Stimulated activated naive CD4-positive, alpha-beta T cell treated with Interleukin-2 at 50 U/mL for 16 hours (primary cell): ENCODE data around the gene NME9.
A peak's percentile ranks its signal among the peaks of the same experiment; 100 is the strongest.

Experiments used
- DNase-seq: peaks from one replicate; lab custom pipeline; 2025; lab: John Stamatoyannopoulos, UW

The NME9 gene

DNA sequence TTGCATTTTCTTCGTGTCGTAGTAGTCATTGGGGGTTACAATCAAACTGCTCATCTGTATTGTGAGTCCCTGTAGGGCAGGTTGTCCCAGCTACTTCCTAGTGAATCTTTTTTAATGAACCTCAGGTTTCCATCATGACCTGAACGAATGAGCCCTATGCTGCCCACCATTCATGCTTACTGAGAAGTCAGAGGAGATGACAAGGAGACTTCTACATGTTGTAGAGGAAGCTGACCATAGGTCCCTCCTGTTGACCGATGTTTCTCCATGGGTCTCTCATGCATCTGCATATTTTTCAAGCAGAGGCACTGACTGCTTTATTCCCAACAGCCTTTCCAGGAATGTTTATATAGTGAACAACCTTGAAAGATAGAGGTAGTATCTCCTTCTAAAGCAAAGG is 5.0 kb upstream of the NME9 start:
- no peak for DNase-seq

DNA sequence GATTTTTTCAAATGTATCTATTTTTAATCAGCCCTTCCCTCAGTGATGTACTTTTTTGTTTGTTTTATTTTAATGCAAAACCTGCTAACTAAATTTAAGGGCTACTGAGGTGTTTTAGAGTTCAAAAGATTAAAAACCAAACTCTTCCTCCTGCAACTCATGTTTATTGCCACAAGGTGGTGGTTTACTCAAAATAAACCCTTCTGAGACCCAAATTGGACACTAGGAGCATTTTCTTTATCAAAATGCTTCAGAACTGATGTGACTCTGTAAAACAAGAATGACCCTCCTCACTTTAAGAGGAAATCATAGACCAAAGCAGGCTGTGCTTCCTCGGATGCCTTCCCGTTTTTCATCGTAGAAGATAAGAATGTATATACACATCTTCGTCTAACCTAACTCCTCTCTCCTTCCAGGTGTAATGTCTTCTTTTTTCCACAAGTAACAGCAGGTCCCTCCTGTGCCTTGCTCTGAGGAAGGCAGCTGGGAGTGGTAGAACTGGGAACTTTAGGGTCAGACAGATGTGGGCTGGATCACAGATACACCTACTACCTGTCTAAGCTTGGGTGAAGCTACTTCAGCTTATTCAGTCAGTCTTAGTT is 2.9 kb upstream of the NME9 start:
- DNase-seq, result no peak

DNA sequence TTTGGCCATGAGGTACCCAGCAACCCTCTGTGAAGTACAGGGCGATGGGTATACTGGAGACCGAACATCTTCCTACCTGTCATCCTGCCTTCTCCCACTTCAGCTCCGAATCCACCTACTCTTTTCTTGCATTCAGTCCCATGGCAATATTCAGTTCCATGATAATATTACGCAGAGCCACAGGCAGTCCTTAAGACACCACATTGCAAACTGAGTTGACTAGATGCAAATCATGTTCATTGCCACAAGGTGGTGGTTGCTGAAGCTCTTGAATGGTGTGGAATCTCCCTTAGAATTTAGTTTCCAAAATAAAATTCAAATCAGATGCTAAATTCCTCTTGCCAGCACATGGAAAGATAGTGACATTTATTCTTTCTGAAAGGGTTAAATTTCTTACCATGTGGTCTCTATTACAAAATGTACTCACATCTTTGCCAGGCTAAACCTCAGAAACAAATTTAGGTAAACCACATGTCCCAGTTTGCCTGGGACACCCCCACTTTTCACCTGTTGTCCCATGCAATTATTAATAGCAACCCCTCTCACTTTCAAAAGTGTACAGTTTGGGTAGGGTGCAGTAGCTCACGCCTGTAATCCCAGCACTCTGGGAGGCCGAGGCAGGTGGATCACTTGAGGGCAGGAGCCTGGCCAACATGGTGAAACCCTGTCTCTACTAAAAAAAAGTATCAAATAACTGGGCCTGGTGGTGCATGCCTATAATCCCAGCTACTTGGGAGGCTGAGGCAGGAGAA is 1.7 kb upstream of the NME9 start:
- DNase-seq, result no peak

DNA sequence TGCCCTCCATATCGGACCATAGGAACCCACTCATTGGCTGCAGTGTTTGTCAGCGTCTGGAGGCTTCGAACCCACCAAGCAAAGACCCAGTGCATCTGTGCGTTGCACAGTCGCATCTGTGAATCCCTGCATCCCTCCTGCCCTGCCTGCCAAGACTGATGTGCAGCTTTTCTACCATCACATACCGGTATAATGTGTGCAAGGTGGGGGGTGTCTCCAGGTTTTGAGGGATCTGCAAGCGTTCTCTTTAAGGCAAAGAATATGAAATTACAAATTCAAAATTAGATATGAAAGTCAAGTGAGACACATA is 288 bp upstream of the NME9 start:
- DNase-seq, result no peak

DNA sequence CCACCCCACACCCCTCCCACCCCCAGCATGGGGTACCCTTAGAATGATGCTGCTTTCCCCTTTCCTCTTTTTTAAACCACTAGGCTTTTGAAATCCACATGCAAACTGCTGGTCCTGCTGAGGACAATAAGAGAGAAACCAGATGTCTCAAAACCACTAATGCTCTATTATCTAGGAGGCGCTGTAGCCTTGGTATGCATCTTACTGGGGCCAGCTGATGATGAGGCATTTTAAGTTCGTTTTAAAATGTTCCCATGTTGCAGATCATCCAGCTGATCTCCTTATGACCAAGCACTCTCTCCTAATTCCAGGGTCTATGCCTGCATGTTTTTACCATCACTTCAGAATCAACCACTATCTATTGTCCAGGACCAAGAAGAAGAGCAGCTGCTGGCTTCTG is 1.3 kb downstream of the NME9 start:
- no peak for DNase-seq

DNA sequence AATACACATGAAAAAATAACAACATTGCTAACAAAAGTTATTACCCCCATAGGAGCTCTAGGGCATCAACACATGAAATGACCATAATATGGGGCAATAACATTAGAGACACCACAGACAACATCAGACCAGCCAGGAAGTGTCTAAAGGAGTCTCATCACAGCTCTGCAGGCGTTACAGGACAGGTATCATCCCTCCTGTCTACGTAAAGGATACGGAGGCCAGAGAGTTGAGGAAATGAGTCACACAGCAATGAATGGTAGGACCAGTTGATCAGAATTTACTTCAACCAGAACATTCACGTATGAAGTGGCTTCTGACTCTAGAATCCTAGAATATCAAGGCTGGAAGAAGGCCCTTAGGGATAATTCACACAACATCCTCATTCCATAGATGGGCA is 1.8 kb downstream of the NME9 start:
- DNase-seq, result no peak

DNA sequence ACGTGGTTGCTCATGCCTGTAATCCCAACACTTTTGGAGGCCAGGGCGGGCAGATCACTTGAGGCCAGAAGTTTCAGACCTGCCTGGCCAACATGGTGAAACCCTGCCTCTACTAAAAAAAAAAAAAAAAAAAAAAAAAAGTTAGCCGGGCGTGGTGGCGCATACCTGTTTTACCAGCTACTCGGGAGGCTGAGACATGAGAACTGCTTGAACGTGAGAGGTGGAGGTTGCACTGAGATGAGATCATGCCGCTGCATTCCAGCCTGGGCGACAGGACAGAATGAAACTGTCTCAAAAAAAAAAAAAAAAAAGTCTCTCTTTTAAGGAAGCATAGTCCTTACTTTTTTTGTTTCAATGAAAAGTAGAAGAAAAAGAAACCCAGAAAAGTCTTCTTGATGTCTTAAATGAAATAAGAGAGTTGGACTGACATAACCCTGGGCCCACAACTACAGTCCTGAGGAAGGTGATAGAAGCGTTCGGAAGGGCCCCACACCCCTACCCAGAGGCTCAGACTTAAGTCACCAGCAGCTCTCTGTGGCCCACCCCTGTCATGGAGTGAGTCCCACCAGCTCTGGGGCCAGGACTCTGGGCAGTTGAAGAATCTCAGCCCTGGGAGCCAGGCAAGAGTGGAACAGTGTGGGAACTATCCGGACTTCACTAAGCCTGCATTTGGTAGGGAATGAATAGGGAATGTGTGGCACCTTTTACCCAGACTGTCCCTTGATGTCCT is 2.6 kb downstream of the NME9 start:
- no peak for DNase-seq

DNA sequence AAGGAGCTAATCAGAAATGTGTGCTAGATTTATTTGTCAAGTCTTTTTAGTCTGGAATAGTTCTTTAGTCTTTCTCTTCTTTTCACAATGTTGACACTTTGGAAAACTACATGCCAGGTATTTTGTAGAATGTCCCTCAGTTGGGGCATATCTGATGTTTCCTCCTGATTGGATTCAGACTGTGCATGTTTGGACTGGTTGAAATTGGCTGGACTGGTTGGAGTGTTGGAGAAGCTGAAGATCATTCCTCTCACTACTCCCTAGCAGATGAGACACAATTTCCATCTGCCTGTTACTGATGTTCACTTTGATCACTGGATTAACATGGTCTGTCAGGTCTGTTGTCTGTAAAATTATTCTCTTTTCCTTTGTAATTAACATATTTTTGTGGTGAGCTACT is 3.7 kb downstream of the NME9 start:
- DNase-seq, result no peak

DNA sequence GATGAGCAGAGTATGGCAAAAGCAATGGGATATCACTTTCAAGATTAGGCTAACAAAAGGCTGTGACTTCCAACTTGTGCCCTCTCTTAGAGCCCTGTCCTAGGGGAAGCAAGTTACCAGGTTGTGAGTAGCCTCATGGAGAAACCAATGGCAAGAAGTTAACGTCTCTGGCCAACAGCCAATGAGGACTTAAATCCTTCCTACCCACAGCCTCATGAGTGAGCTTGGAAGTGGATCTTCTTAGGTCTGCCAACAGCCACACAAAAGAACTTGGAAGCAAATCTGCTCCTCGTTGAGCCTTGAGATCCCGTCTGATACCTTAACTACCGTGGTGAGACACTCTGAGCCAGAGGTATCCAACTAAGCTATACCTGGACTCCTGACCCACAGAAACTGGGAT is 5.7 kb downstream of the NME9 start:
- DNase-seq, result no peak

DNA sequence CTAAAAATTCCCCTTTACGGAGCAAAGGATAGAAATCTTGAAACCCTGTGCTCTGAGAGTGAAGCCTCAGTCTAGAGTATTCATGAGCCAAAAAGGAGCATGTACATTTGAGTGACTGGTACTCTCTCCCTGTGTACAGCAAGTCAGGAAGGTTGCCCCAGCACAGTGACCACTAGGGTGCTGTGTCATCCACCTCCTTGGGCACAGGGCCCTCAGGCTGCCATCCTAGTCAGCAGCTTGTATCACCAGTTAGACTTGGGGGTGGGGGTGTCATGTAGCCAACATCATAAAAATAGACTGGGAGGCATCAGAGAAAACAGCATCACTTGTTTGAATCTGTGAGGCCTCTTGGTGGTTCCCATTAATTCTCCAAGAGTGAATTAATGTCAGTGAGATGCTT is 12.0 kb downstream of the NME9 start:
- DNase-seq, result no peak

DNA sequence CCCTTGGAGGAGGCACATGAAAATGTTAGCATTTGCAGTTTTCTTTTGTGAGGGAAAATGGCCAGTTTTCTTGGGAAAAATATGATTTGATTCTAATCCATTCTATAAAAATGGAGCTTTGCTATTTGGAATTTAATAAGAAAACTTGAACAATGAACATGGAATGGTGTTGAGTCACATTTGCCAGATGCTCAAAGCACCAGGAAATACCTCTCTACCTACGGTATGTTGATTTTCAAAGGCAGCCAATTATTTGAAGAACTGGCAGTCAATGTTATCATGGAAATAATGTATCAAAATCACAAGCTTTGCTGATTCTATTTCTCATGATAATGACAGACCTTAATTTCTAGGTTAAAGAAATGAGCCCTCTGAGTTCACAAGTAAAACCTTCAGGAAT is 14.9 kb downstream of the NME9 start:
- no peak for DNase-seq

DNA sequence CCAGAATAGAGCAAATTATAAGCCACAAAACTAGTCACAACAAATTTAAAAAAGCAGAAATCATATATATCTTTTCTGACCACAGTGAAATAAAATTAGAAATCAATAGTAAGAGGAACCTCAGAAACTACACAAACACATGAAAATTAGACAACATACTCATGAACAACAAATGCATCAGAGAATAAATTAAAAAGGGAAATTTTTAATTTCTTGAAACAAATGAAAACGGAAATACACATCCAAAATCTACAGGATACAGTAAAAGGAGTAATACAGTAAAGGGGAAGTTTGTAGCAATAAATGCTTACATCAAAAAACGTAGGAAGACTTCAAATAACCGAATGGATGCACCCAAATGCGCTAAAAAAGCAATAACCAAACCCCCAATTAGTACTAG is 19.2 kb downstream of the NME9 start:
- DNase-seq, result no peak

DNA sequence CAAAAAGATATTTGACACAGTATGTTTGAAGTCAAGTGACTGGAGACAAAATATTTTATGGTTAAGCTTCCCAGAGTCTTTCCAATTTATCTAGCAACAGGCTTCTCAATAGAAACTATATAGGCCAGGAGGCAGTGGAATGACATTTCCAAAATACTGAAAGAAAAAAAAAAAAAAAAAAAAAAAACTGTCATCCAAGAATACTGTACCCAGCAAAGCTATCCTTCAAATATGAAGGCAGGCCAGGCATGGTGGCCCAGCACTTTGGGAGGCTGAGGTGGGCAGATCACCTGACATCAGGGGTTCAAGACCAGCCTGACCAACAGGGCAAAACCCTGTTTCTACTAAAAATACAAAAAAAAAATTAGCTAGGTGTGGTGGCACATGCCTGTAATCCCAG is 20.9 kb downstream of the NME9 start:
- no peak for DNase-seq

DNA sequence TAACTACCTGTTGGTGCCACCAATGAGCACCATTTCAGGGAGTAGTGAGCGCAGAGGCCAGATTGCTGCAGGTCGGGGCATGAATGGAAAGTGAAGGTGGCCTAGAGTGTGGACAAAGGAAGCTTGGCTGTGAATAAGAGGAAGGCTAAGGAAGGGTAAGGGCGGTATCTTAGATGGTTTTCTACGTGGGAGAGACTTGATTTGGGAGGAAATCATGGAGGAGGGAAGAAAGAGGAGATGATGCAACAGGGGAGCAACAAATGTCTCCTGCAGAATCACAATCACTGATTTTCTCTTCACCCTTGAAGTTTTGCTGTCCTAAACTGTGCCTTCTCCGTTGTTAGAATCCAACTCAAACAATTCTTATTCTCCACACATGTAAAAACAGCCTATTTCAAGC is 21.8 kb downstream of the NME9 start:
- DNase-seq, result no peak

DNA sequence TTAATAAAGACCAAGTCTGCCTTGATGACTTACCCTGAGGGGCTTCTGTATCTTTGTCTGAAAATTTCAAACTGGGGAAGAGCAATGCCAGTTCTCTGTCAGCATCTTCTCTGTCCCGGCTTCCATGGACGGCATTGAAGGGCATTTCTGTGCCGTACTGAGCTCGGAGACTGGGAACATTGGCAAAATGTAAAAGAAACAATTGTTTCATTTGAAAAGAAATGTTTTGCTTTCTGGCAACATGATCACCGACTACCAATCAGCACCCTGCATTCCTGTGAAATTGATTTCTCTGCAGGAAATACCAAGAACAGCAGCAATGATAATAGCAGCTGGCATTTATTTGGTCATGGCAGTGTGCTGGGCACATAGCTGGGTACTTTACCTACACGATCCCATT is 26.2 kb downstream of the NME9 start:
- no peak for DNase-seq

DNA sequence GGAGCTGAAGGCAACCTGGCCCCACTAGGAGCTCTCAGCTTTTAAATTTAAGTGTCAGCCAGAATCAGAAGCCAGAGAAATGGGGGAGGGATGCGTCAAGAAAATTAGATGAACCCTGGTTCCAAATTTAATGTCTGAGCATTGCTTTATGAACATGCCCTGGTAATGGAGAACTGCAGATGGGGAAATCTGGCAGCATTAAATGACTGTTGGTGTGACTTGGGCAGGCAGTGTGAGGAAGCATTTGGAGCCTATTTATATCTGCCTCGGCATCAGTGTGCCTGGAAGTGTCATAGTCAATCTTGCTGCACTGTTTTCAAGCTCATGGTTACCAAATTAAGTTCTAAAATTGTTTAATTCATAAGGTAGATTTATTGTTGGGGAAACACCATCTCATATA is 29.0 kb downstream of the NME9 start:
- DNase-seq, result no peak

DNA sequence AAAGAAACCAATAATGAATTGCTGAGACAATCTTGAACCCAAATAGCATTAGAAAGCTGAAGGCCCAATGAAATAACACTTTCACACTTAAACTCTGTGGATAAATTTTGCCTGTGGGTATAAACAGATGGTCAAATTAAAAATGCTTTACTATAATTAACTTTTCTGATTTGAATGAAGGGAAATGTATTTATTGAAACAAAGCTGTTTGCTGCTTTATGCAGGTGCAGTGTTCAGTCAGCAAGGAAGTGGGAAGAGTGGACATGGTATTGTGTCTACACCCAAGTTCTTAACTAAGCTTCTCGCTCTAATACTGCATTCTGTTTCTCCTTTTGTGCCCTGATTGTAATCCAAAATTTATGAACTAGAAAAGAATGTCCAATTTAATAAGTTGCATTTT is 31.8 kb downstream of the NME9 start:
- DNase-seq, result no peak

DNA sequence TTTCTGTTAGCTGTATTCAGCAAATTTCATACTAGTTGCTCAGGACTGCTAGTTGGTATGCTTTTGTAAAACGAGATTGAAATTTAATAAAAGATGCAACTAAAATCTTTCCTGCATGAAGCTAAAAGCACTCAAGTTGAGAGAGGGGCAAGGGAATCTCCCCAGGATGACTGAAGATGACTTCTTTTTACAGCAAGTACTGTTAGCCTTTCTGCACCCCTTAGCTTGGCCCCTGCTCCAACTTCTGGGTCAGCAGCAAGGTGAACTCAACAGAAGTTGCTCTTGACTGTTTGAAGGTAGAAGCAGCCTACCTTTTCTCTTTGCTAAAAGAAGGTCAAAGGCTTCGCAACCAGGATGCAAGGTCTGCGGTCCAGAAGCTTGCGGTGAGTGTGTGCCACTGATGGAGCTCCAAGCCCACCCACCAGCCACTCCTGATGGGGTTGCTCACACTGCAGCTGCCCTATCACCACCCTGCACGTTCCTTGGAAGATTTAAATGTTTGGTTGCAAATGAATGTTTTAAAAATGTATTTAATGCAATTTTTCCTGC is 32.5 kb downstream of the NME9 start:
- DNase-seq, result no peak

DNA sequence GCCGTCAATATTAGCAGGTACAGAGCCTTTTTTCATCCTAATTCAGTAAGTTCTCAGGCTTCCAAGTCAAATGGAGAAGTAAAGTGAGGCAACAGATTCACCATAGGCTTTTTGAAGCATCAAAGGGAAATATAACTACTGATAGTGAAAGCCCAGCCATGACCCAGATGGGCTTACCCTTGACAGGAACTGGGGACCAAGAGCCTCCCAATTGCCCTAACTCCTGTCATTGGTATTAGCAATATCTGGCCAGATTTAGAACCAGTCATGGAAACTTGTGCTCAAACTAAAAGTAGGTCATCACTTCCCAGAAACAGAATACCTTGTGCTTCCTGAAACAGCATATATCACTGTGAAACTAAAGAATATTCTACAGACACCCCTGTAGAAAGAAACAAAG is 33.0 kb downstream of the NME9 start:
- DNase-seq, result peak; percentile 12

DNA sequence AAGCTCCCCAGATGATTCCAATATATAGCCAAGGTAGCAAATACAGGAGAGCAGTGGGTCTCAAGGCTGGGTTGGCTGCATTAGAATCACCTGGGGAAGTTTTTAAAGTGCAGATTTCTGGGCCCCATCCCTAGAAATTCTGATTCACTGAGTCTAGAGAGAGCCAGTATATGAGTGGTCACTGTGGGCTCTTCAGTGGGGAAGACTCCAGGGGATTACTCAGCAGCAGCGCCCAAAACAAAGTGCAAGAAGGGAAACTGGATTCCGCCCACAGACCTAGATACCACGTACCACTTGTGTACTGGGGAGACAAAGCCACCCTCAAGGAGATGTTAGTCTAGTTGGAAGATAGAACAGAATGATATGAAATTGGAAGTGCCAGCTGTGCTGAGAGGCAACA is 40.0 kb downstream of the NME9 start:
- no peak for DNase-seq

DNA sequence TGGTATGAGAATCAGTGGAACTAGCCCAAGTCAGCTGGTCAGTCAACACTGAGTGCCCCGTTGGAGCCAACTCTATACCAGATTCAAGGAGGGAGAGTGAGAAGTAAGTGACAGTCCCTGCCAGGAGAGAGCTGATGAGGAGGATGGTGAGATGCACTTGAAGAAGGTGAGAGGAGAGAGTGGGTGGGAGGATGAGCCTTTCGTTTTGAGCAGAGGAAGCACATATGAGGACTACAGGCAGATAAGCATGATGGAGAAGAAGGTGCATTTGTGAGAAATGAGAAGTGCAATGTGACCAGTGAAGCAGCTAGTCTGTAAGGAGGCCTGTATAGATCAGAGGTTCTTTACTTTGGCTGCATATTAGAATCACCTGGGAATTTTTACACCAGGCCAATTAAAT is 40.4 kb downstream of the NME9 start:
- no peak for DNase-seq

DNA sequence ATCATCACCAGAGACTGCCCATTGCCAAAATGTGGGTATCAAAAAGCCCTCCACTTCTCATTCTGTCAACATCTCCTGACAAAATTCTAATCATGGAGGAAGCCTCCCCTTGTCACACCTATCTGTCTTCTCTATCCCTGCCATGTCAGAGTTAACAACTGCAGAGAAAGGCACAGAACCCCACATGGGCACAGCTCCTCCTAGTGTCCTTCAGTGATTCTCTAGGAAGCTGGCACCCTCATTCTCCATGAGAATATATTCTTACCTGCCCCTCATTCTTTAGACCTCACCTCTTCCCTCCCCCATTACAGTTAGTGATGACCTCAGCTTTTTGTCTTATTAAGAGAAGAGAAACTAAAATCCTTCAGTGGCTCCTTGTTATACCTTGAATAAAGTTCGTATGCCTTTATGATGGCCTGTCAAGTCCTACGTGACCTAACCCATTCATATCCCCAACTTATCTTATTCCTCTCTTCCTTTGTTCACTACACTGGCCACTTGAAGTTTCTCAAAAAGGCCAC is 44.6 kb downstream of the NME9 start:
- DNase-seq, result no peak

DNA sequence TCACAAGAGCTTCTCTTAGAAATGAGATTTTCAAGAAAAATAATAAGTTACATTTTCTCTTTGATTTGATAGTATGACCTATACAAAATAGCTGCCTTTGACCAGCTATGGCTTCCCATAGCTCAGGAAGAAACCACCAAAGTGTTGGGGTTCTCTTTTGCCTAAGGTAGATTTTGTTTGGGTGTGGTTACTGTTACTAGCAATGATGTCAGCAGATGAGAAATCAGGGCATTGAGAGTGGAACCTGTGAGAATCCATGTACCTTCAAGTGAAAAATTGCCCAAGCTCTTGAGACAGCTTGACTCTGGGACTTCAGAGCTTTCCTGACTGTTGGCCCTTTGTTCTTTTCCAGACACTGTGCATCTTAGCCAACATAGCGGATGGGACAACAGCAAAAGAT is 45.6 kb downstream of the NME9 start:
- DNase-seq, result no peak
